Mucosa of rectum (tissue), 2 donors: ENCODE data around the gene CCL25.

Experiments
- H3K27ac ChIP-seq, 2 donors: one replicate each; pipeline ENCODE4 v1.7.0; 2013; ENCODE audit warnings: inconsistent platforms in 2 of 2, low read depth in 2 of 2, low read length in 2 of 2
- H3K27me3 ChIP-seq, 2 donors: one replicate each; pipeline ENCODE4 v1.7.0; 2013; ENCODE audit warnings: low read length in 2 of 2; ENCODE audit not compliant: control insufficient read depth in 2 of 2, insufficient read depth in 2 of 2
- H3K36me3 ChIP-seq, 2 donors: one replicate each; pipeline ENCODE4 v1.7.0; 2013; ENCODE audit warnings: low read length in 2 of 2; ENCODE audit not compliant: control insufficient read depth in 2 of 2, insufficient read depth in 2 of 2
- H3K4me1 ChIP-seq, 2 donors: one replicate each; pipeline ENCODE4 v1.7.0; 2013; ENCODE audit warnings: low read length in 2 of 2, mild to moderate bottlenecking in 1 of 2; ENCODE audit not compliant: control insufficient read depth in 2 of 2, insufficient read depth in 2 of 2
- H3K4me3 ChIP-seq, 2 donors: one replicate each; pipeline ENCODE4 v1.7.0; 2013; ENCODE audit warnings: low read length in 2 of 2
- H3K9ac ChIP-seq, 2 donors: one replicate each; pipeline ENCODE4 v1.7.0; 2013; ENCODE audit warnings: low read length in 2 of 2, low read depth in 1 of 2, mild to moderate bottlenecking in 1 of 2
- H3K9me3 ChIP-seq, 2 donors: one replicate each; pipeline ENCODE4 v1.7.0; 2013; ENCODE audit warnings: low read length in 2 of 2; ENCODE audit not compliant: control insufficient read depth in 2 of 2
- donor health status: healthy.
- donor health status: Normal muscosa, but diverticular disease.

CCL25 gene

DNA sequence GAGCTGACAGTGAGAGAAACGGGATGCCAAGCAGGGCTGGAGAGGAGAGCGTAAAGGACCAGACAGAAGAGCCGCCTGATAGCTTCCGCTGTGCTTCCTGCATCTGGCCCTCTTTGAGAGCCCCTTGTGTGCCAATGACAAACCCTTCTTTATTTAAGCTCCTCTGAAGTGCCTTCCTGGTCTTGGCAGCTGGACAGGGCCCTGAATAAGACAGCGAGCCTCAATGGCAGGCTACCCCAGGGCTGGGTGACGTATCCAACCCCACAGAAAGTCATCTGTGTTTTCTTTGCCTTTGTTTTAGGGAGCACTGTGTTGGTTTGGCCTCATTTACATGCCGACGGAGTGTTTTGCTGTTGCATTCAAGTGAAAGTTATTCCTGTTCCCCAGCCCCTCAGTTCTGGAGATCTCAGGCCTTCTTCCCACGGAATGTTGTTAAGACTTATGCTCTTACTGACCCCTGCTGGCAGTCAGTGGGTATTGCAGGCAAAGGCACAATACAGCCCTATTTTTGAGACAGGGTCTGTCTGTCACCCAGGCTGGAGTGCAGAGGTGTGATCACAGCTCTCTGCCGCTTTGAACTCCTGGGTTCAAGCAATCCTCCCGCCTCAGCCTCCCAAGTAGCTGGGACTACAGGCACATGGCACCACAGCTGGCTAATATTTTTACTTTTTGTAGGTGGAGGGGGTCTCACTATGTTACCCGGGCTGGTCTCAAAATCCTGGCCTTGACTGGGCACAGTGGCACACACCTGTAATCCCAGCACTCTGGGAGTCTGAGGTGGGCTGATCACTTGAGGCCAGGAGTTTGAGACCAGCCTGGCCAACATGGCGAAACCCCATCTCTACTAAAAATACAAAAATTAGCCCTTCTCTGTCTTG, 16.8 kb downstream of the CCL25 start:
- Histone ChIP-seq H3K9me3 (peaks cover 3 to 5% of the 10 kb centered on the region in 2 donors), H3K4me3 (no peak overlapping the region), H3K36me3 (no peaks in the 10 kb centered on the region), H3K9ac (no peak overlapping the region), H3K27ac (no peak overlapping the region), H3K4me1 (no peaks in the 10 kb centered on the region), H3K27me3 (peaks cover 0 to 2% of the 10 kb centered on the region in 2 donors)

DNA sequence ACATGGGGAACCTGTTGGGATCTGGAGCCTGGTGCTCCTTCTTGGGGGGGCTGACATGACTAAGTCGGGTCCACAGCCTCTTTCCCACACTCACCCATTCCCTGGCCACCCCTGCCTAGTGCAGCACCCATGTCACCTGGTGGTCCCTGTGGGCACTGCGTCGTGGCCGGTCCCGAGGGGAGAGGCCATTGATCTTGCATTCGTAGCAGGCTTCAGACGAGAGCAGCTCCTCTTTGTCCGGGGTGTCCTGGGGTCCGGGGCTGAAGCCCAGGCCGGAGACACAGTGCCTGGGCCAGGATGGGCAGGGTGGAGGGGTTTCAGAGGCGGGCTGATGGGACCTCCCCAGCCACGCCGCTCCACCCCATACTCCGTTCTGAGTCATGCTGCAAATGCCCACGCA, 19.4 kb downstream of the CCL25 start:
- H3K27ac ChIP-seq, result no peak overlapping the region
- H3K36me3 ChIP-seq, result no peaks in the 10 kb centered on the region
- H3K9ac ChIP-seq, result no peak overlapping the region
- no peak overlapping the region for H3K4me3 ChIP-seq
- peaks cover 3 to 5% of the 10 kb centered on the region in 2 donors for H3K9me3 ChIP-seq
- H3K4me1 ChIP-seq, result no peaks in the 10 kb centered on the region
- H3K27me3 ChIP-seq, result peaks cover 0 to 2% of the 10 kb centered on the region in 2 donors

GRCh38 chr19:8074501-8074900, 21.9 kb downstream of the CCL25 start:
- Histone ChIP-seq H3K4me3 (no peak overlapping the region), H3K27me3 (peaks cover 0 to 2% of the 10 kb centered on the region in 2 donors), H3K27ac (no peak overlapping the region), H3K9ac (no peak overlapping the region), H3K4me1 (no peaks in the 10 kb centered on the region), H3K36me3 (no peaks in the 10 kb centered on the region), H3K9me3 (no peaks in the 10 kb centered on the region)

- H3K27me3 ChIP-seq, result peaks cover 0 to 2% of the 10 kb centered on the region in 2 donors
- no peaks in the 10 kb centered on the region for H3K9me3 ChIP-seq
- no peaks in the 10 kb centered on the region for H3K4me1 ChIP-seq
- no peak overlapping the region for H3K4me3 ChIP-seq
- no peaks in the 10 kb centered on the region for H3K36me3 ChIP-seq
- H3K27ac ChIP-seq, result no peak overlapping the region
- no peak overlapping the region for H3K9ac ChIP-seq
Observed at GRCh38 chr19:8075158-8076074, 22.9 kb downstream of the CCL25 start.

- Histone ChIP-seq H3K9me3 (no peaks in the 10 kb centered on the region), H3K9ac (no peak overlapping the region), H3K36me3 (no peaks in the 10 kb centered on the region), H3K4me1 (no peaks in the 10 kb centered on the region), H3K4me3 (no peak overlapping the region), H3K27me3 (peaks cover 0 to 4% of the 10 kb centered on the region in 2 donors), H3K27ac (no peak overlapping the region)
Observed at GRCh38 chr19:8079988-8080387, 27.4 kb downstream of the CCL25 start.

- no peaks in the 10 kb centered on the region for H3K4me1 ChIP-seq
- H3K9ac ChIP-seq, result no peak overlapping the region
- no peak overlapping the region for H3K27ac ChIP-seq
- H3K36me3 ChIP-seq, result no peaks in the 10 kb centered on the region
- peaks cover 0 to 4% of the 10 kb centered on the region in 2 donors for H3K27me3 ChIP-seq
- no peaks in the 10 kb centered on the region for H3K9me3 ChIP-seq
- H3K4me3 ChIP-seq, result no peak overlapping the region
Observed at GRCh38 chr19:8080832-8081231, 28.3 kb downstream of the CCL25 start.

- no peaks in the 10 kb centered on the region for H3K36me3 ChIP-seq
- H3K9ac ChIP-seq, result no peak overlapping the region
- no peak overlapping the region for H3K4me3 ChIP-seq
Observed at GRCh38 chr19:8081569-8082550, 29.3 kb downstream of the CCL25 start.

DNA sequence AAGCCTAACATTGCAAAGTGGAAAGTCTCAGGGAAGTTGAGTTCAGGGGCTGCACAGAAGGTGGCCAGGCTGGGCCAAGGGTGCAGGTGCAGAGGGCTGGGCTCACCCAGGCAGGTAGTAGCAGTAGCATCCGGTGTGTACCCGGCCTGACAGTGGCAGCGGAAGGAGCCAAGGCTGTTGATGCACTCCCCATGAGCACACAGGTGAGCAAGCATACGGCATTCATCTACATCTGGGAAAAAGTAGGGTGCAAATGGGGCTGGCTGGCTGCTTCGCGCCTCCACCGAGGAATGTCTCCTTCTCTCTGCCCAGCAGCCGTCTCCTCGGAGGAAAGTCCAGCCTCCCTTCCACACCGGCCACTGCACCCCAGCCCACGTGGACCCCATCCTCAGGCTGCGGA, 30.6 kb downstream of the CCL25 start:
- Histone ChIP-seq H3K4me1 (no peaks in the 10 kb centered on the region), H3K27me3 (peaks cover 0 to 4% of the 10 kb centered on the region in 2 donors), H3K27ac (no peak overlapping the region), H3K9me3 (no peaks in the 10 kb centered on the region), H3K9ac (no peak overlapping the region), H3K36me3 (no peaks in the 10 kb centered on the region), H3K4me3 (no peak overlapping the region)

More at GRCh38 chr19:8081569-8082550, 29.3 kb downstream of the CCL25 start:
- no peak overlapping the region for H3K27ac ChIP-seq
- H3K9me3 ChIP-seq, result no peaks in the 10 kb centered on the region
- no peaks in the 10 kb centered on the region for H3K4me1 ChIP-seq
- peaks cover 0 to 4% of the 10 kb centered on the region in 2 donors for H3K27me3 ChIP-seq

GRCh38 chr19:8084152-8084551, 31.6 kb downstream of the CCL25 start:
- no peak overlapping the region for H3K9ac ChIP-seq
- no peak overlapping the region for H3K27ac ChIP-seq
- H3K4me3 ChIP-seq, result no peak overlapping the region
- H3K27me3 ChIP-seq, result peaks cover 0 to 4% of the 10 kb centered on the region in 2 donors
- H3K36me3 ChIP-seq, result no peaks in the 10 kb centered on the region
- H3K9me3 ChIP-seq, result no peaks in the 10 kb centered on the region
- no peaks in the 10 kb centered on the region for H3K4me1 ChIP-seq
